ENCODE data around the gene SYT13. TPM values are rescaled to one million over a fixed set of nuclear protein-coding genes. Genes with fewer than 3 reads are reported as not detected.

The SYT13 gene
- total RNA-seq, 1 experiment from 2014 or later = 9.4 TPM

DNA sequence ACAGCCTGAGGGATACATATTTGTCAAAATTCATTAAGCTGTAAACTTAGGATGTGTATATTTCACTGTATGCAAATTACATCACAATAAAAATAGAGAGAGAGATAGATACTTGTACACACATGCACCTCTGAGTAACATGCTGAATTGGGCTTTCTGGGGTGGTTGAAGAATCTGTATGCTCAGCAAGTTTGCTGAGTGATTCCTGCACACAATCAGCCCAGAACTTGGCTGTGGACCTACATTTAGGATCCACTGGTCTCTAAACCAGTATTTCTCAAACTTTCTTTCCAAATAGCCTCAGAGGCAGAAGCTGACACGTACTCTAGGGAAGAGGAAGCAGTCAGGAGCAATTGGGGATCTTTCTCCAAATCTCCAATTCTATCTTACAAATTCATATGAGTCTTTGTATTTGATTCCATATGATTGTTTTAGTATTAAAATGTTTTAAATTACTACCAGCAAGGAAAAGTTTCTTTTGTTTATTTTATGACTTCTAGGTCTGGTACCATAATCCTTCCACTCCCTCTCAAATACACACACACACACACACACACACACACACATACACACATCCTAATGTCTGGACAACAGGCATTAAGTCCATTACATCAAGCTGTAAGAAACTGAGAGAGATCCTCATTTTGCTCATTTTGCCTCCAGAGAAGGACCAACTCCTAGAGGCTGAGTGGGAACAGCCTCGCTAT is 20.0 kb downstream of the SYT13 start:
- POLR2A ChIA-PET = interaction anchor here (0.6 kb wide), 1 partner anchor 85 kb away, joined by 3 read pairs; no protein-coding TSS in a partner anchor
- Mint-ChIP-seq H3K4me1 (ENCODE audit: low read depth, unreplicated experiment) (peaks cover 11% of the 10 kb centered on the region), H3K27ac (ENCODE audit: unreplicated experiment) (no peak overlapping the region), H3K27me3 (ENCODE audit: insufficient read depth, unreplicated experiment) (peaks cover under 1% of the 10 kb centered on the region), H3K36me3 (ENCODE audit: insufficient read depth, unreplicated experiment) (no peaks in the 10 kb centered on the region), H3K4me3 (ENCODE audit: unreplicated experiment) (no peak overlapping the region), H3K9me3 (ENCODE audit: unreplicated experiment) (no peaks in the 10 kb centered on the region)
- no peaks in the 10 kb centered on the region for H3K27me3 ChIP-seq (replicated peaks; ENCODE audit: control insufficient read depth, insufficient read depth, low read length)
- no TSS peak for BruUV-seq (replicated peaks)
- TF ChIP-seq, protein P1, sequence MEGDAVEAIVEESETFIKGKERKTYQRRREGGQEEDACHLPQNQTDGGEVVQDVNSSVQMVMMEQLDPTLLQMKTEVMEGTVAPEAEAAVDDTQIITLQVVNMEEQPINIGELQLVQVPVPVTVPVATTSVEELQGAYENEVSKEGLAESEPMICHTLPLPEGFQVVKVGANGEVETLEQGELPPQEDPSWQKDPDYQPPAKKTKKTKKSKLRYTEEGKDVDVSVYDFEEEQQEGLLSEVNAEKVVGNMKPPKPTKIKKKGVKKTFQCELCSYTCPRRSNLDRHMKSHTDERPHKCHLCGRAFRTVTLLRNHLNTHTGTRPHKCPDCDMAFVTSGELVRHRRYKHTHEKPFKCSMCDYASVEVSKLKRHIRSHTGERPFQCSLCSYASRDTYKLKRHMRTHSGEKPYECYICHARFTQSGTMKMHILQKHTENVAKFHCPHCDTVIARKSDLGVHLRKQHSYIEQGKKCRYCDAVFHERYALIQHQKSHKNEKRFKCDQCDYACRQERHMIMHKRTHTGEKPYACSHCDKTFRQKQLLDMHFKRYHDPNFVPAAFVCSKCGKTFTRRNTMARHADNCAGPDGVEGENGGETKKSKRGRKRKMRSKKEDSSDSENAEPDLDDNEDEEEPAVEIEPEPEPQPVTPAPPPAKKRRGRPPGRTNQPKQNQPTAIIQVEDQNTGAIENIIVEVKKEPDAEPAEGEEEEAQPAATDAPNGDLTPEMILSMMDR (IDR thresholded peaks at IDR 0.05; ENCODE audit: insufficient read depth in 1 of 2, low read depth in 1 of 2, low read length in 1 of 2, severe bottlenecking in 1 of 2, unreplicated experiment in 1 of 2) = no peak
- CTCF ChIA-PET = interaction anchor here (1.2 kb wide), 1 partner anchor 14 kb away, joined by 5 read pairs; no protein-coding TSS in a partner anchor
- peaks cover 16% of the 10 kb centered on the region for H3K4me1 ChIP-seq
- intact Hi-C loops (cut with micrococcal nuclease; ENCODE audit: unreplicated experiment) = no loop called here
- no peak for DNase-seq
- H3K9me3 ChIP-seq = peaks cover 6% of the 10 kb centered on the region; the same call in 1 of the 2 replicates
- H3K36me3 ChIP-seq (ENCODE audit: control insufficient read depth, insufficient read depth, low read length) = no peaks in the 10 kb centered on the region
- H3K4me3 ChIP-seq (ENCODE audit: low read depth, low read length) = no peak overlapping the region

DNA sequence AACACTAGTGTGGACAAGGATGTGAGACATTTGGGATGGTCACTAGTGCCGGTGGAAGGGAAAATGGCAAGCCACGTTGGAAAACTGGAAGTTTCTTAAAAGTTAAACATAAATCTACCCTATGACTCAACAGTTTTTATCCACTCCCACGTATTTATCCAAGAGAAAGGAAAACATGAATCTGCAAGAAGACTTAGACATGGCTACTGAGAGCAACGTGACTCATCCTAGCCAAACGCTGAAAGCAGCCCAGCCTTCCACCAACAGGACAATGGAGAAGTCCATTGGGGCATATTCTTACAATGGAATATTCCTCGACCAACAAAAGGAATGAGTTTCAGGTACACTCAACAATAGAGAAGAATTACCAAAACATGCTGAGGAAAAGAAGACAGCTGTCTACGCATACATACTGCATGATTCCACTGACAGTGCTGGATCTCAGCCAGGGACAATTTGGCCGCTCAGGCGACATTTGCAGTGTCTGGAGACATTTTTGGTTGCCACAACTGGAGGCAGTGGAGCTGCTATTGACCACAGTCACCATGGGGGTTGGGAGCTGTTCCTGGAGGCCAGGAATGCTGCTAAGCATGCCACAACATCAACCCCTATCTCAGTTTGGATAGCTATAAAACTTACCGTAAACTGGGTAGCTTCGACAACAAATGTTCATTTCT is 21.2 kb downstream of the SYT13 start:
- peaks cover 6% of the 10 kb centered on the region; the same call in 1 of the 2 replicates for H3K9me3 ChIP-seq
- ChIA-PET CTCF (interaction anchor here (0.6 to 1.2 kb wide), 2 partner anchors 12 to 14 kb away, joined by 4 to 5 read pairs; no protein-coding TSS in a partner anchor), POLR2A (interaction anchor here (0.6 kb wide), 1 partner anchor 84 kb away, joined by 3 read pairs; no protein-coding TSS in a partner anchor)
- Mint-ChIP-seq H3K27me3 (ENCODE audit: insufficient read depth, unreplicated experiment) (no peaks in the 10 kb centered on the region), H3K4me1 (ENCODE audit: low read depth, unreplicated experiment) (peaks cover 8% of the 10 kb centered on the region), H3K27ac (ENCODE audit: unreplicated experiment) (no peak overlapping the region), H3K9me3 (ENCODE audit: unreplicated experiment) (no peaks in the 10 kb centered on the region), H3K4me3 (ENCODE audit: unreplicated experiment) (no peak overlapping the region), H3K36me3 (ENCODE audit: insufficient read depth, unreplicated experiment) (no peaks in the 10 kb centered on the region)
- H3K27me3 ChIP-seq (replicated peaks; ENCODE audit: control insufficient read depth, insufficient read depth, low read length) = no peaks in the 10 kb centered on the region
- no TSS peak for BruUV-seq (replicated peaks)
- DNase-seq = no peak
- H3K4me1 ChIP-seq = peaks cover 12% of the 10 kb centered on the region
- H3K36me3 ChIP-seq (ENCODE audit: control insufficient read depth, insufficient read depth, low read length) = no peaks in the 10 kb centered on the region
- TF ChIP-seq, protein P1 (IDR thresholded peaks at IDR 0.05; ENCODE audit: insufficient read depth in 1 of 2, low read depth in 1 of 2, low read length in 1 of 2, severe bottlenecking in 1 of 2, unreplicated experiment in 1 of 2) = no peak
- intact Hi-C loops (cut with micrococcal nuclease; ENCODE audit: unreplicated experiment) = no loop called here
- no peak overlapping the region for H3K4me3 ChIP-seq (ENCODE audit: low read depth, low read length)

DNA sequence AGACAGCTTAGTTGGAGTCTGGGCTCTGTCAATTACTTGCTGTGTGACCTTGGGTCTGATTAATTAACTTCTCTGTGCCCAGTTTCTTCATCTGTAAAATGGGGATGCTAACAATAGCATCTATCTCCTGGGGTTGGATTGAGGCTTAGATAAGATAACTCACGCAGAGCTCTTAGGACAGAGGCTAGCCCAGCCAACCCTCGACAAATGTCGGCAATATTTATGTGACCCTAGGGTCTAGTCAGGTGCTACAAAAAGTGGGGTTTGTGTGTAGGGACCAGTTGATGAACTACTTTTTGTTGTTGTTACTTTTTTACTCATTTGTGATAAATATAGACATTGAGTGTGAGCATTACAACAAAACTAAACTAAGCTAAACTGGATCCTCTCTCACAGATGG is 22.4 kb downstream of the SYT13 start:
- no peaks in the 10 kb centered on the region for H3K27me3 ChIP-seq (replicated peaks; ENCODE audit: control insufficient read depth, insufficient read depth, low read length)
- Mint-ChIP-seq H3K36me3 (ENCODE audit: insufficient read depth, unreplicated experiment) (no peaks in the 10 kb centered on the region), H3K4me3 (ENCODE audit: unreplicated experiment) (no peak overlapping the region), H3K27ac (ENCODE audit: unreplicated experiment) (no peak overlapping the region), H3K9me3 (ENCODE audit: unreplicated experiment) (no peaks in the 10 kb centered on the region), H3K4me1 (ENCODE audit: low read depth, unreplicated experiment) (peaks cover 8% of the 10 kb centered on the region), H3K27me3 (ENCODE audit: insufficient read depth, unreplicated experiment) (no peaks in the 10 kb centered on the region)
- POLR2A ChIA-PET = no interaction called here
- CTCF ChIA-PET = no interaction called here
- H3K4me3 ChIP-seq (ENCODE audit: low read depth, low read length) = no peak overlapping the region
- DNase-seq = no peak
- BruUV-seq (replicated peaks) = no TSS peak
- H3K9me3 ChIP-seq = peaks cover 6% of the 10 kb centered on the region; the same call in 1 of the 2 replicates
- TF ChIP-seq, protein P1 (IDR thresholded peaks at IDR 0.05; ENCODE audit: insufficient read depth in 1 of 2, low read depth in 1 of 2, low read length in 1 of 2, severe bottlenecking in 1 of 2, unreplicated experiment in 1 of 2) = no peak
- H3K36me3 ChIP-seq (ENCODE audit: control insufficient read depth, insufficient read depth, low read length) = no peaks in the 10 kb centered on the region
- intact Hi-C loops (cut with micrococcal nuclease; ENCODE audit: unreplicated experiment) = no loop called here
- H3K4me1 ChIP-seq = peaks cover 12% of the 10 kb centered on the region
